Lower lobe of right lung (tissue), 2 donors: ENCODE data around the gene JADE2. TPM values are rescaled to one million over a fixed set of nuclear protein-coding genes. Genes with fewer than 3 reads are reported as not detected.
"Not testable (repeated sequence)": the region's sequence is repeated elsewhere in the genome, so short reads cannot be mapped to it uniquely, and the experiment has no call there.

Experiments used
- ATAC-seq, 2 donors: fragments of 200-7000 bp; cut with Tn5 transposase; one replicate each; pipeline ENCODE4 v1.9.1; 2020 to 2022; ENCODE audit warnings: mild to moderate bottlenecking in 2 of 2, moderate library complexity in 2 of 2
- DNase-seq: peaks from one replicate; pipeline ENCODE4 v3.0.0-alpha.2; 2020
- H3K27ac ChIP-seq: fragments of 200-600 bp; one replicate; pipeline ENCODE4 v1.8.0; 2022
- H3K27me3 ChIP-seq: fragments of 200-600 bp; one replicate; pipeline ENCODE4 v1.8.0; 2022; ENCODE audit warnings: low read depth
- H3K36me3 ChIP-seq: fragments of 200-600 bp; one replicate; pipeline ENCODE4 v1.8.0; 2022; ENCODE audit warnings: mild to moderate bottlenecking
- H3K4me1 ChIP-seq: fragments of 200-600 bp; one replicate; pipeline ENCODE4 v1.8.0; 2022
- H3K4me3 ChIP-seq: fragments of 200-600 bp; one replicate; pipeline ENCODE4 v1.8.0; 2022; ENCODE audit warnings: mild to moderate bottlenecking
- H3K9me3 ChIP-seq: fragments of 200-600 bp; one replicate; pipeline ENCODE4 v1.8.0; 2022
- CTCF ChIP-seq: fragments of 200-600 bp; IDR thresholded peaks from one replicate; pipeline ENCODE4 v1.8.0; 2022; ENCODE audit warnings: antibody characterized with exemption, mild to moderate bottlenecking
- intact Hi-C: fragments of 100-400 bp; cut with DNase I; formaldehyde crosslinking; loops from one replicate; pipeline ENCODE4 v1.11.0; 2022
- total RNA-seq: library from RNA; stranded (reverse); fragmentation: NEBNext Ultra II Directional; extraction: Animal tissue kit (Norgen Biotek cat#: 25700); gene quantifications from one replicate; pipeline ENCODE4 v1.2.1, GENCODE V29; 2021
- donor health status: DM: no; HTN: yes; CAD: no; lungs with severe emphysema.

Gene JADE2
- total RNA-seq, 1 donor from 2014 or later = 79.4 TPM

- H3K9me3 ChIP-seq = no peaks in the 10 kb centered on the region
- ATAC-seq (peak; percentile 76 to 85), DNase-seq (peak; percentile 55)
- H3K27me3 ChIP-seq = no peaks in the 10 kb centered on the region
- no peak for TF ChIP-seq CTCF
- H3K4me1 ChIP-seq = peaks cover 54% of the 10 kb centered on the region
- intact Hi-C loops = no loop called here
- no peak overlapping the region for H3K4me3 ChIP-seq
- peaks cover 75% of the 10 kb centered on the region for H3K36me3 ChIP-seq
- peak overlapping the region; percentile 69 for H3K27ac ChIP-seq
Measured at GRCh38 chr5:134554319-134555222, 29.1 kb downstream of the JADE2 start.

- Histone ChIP-seq H3K36me3 (peaks cover 75% of the 10 kb centered on the region), H3K4me1 (peaks cover 46% of the 10 kb centered on the region), H3K4me3 (no peak overlapping the region), H3K27me3 (no peaks in the 10 kb centered on the region), H3K9me3 (no peaks in the 10 kb centered on the region), H3K27ac (peak overlapping the region; percentile 69)
- ATAC-seq (peak in 1 of 2 donors; percentile 18), DNase-seq (no peak)
- no peak for TF ChIP-seq CTCF
- intact Hi-C loops = no loop called here
Measured at GRCh38 chr5:134555223-134555889, 29.9 kb downstream of the JADE2 start.

- intact Hi-C loops = no loop called here
- ATAC-seq (peak; percentile 16 to 64), DNase-seq (no peak)
- Histone ChIP-seq H3K27me3 (no peaks in the 10 kb centered on the region), H3K27ac (peak overlapping the region; percentile 69), H3K4me1 (peaks cover 43% of the 10 kb centered on the region), H3K36me3 (peaks cover 76% of the 10 kb centered on the region), H3K9me3 (no peaks in the 10 kb centered on the region), H3K4me3 (no peak overlapping the region)
- TF ChIP-seq CTCF = no peak
Measured at GRCh38 chr5:134555890-134556311, 30.4 kb downstream of the JADE2 start.

- ATAC-seq, H3K4me3 ChIP-seq, H3K9me3 ChIP-seq, H3K27ac ChIP-seq, DNase-seq, H3K27me3 ChIP-seq, intact Hi-C loops: not testable (repeated sequence)
- peaks cover 49% of the 10 kb centered on the region for H3K4me1 ChIP-seq
- H3K36me3 ChIP-seq = peaks cover 78% of the 10 kb centered on the region
Measured at GRCh38 chr5:134556588-134556987, 31.1 kb downstream of the JADE2 start.

- intact Hi-C loops = no loop called here
- no peak for TF ChIP-seq CTCF
- H3K9me3 ChIP-seq = no peaks in the 10 kb centered on the region
- H3K4me3 ChIP-seq = no peak overlapping the region
- peaks cover 78% of the 10 kb centered on the region for H3K36me3 ChIP-seq
- ATAC-seq (no peak), DNase-seq (no peak)
- H3K27ac ChIP-seq = no peak overlapping the region
- peaks cover 49% of the 10 kb centered on the region for H3K4me1 ChIP-seq
- H3K27me3 ChIP-seq = no peaks in the 10 kb centered on the region
Measured at GRCh38 chr5:134556994-134557393, 31.5 kb downstream of the JADE2 start.

- intact Hi-C loops = no loop called here
- H3K36me3 ChIP-seq = peaks cover 78% of the 10 kb centered on the region
- DNase-seq = no peak
Measured at GRCh38 chr5:134559672-134560071, 34.2 kb downstream of the JADE2 start.

More at GRCh38 chr5:134559672-134560071, 34.2 kb downstream of the JADE2 start:
- Histone ChIP-seq H3K27me3 (no peaks in the 10 kb centered on the region), H3K4me3 (no peak overlapping the region), H3K27ac (no peak overlapping the region), H3K9me3 (no peaks in the 10 kb centered on the region), H3K4me1 (peaks cover 30% of the 10 kb centered on the region)
- ATAC-seq = no peak
- no peak for TF ChIP-seq CTCF
